CMK (cell line): Measurements from ENCODE around the gene ANO9.

Experiments
- DNase-seq: peaks from one replicate; pipeline ENCODE4 v3.0.0-alpha.2; 2010; ENCODE audit warnings: low read depth

Gene ANO9

DNA sequence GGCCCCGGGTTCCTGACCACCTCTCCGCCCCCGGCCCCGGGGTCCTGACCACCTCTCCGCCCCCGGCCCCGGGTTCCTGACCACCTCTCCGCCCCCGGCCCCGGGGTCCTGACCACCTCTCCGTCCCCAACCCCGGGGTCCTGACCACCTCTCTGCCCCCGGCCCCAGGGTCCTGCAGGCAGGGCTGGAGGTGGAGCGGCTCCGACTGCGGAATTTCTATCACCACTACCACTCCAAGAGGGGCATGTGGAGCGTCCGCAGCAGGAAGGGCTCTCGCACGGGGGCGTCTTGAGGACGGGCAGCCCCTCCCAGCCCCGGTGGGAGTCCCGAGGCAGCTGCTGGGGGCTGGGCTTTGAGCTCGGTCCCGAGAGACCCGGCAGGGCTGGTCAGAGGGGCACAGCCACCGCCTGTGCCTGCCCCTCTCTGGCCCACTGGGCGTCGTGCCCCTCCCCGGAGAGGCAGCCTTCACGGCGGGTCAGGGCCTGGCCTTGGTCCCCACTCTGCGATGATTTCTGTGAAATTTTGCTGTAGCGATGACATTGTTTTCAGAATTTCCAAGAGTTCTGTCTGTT, 60.2 kb downstream of the ANO9 start:
- no peak for DNase-seq

DNA sequence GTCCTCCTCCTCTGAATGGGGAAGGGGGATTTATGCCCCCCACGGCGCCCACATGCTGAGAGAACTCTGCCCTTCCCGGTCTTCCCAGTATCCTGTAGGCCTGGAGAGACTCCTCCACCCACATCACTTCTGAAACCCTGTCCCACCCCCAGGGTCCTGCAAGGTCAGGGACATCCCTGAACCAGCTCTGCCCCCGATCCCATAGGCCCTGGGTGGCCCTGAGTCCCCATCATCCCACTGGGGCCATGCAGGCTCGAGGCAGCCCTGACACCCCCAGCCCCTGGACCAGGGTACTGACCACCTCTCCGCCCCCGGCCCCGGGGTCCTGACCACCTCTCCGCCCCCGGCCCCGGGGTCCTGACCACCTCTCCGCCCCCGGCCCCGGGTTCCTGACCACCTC, 60.8 kb downstream of the ANO9 start:
- DNase-seq = no peak

DNA sequence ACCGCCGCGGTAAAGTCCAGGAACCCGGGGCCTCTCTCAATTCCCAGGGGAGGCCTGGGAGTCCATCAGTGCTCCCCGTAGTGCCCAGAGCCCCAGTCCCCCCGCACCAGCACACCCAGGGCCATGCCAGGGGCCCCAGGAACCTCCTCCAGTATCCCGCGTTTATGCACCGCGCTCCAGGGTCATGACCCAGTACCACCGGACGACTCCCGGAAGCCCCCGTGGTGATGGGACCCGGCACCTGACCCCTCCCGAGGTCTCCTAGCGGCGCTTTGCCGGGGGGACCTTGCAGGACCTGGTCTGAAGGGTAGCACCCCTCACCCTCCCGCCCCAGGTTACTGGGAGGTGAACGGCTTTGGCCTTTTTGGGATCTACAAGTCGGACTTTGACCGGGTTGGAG, 61.3 kb downstream of the ANO9 start:
- no peak for DNase-seq

DNA sequence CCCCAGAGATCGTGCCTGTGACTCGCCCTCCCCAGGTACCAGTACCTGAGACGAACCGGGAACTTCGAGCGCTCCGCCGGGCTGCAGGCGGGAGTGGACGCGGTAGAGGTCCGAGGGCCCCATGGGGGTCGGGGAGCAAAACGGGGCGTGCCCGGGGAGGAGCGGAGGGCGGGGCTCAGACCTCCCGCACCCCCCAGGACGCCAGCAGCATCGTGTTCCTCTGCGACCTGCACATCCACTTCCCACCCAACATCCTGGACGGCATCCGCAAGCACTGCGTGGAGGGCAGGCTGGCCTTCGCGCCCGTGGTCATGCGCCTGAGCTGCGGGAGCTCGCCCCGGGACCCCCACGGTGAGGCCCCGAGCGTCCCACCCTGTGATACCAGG, 61.7 kb downstream of the ANO9 start:
- no peak for DNase-seq

DNA sequence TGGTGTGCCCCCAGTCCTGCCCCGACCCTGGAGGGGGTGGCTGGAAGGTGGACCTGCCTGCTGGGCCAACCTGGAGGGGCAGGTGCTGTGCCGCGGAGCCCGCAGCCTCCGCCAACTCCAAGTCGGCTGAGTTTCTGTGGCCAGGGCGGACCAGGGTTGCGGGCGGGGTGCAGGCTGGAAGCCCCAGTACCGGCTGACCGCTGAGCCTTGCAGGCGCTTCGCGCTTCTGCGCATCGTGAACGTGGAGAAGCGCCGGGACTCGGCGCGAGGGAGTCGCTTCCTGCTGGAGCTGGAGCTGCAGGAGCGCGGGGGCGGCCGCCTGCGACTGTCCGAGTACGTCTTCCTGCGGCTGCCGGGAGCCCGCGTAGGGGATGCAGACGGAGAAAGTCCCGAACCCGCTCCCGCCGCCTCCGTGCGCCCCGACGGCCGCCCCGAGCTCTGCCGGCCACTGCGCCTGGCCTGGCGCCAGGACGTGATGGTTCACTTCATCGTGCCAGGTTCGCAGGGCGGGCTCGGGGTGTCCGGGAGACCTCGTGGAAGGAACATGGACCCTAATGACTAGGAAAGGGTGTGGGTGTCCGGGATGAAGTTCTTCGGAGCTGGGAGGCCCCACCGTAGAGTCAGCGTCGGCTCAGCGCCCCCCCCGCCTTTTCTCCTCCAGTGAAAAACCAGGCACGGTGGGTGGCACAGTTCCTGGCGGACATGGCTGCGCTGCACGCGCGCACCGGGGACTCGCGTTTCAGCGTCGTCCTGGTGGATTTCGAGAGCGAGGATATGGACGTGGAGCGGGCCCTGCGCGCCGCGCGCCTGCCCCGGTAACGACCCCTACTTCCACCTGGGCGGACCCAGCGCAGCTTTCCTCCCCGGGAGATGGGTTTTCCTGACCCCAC, 62.4 kb downstream of the ANO9 start:
- no peak for DNase-seq

DNA sequence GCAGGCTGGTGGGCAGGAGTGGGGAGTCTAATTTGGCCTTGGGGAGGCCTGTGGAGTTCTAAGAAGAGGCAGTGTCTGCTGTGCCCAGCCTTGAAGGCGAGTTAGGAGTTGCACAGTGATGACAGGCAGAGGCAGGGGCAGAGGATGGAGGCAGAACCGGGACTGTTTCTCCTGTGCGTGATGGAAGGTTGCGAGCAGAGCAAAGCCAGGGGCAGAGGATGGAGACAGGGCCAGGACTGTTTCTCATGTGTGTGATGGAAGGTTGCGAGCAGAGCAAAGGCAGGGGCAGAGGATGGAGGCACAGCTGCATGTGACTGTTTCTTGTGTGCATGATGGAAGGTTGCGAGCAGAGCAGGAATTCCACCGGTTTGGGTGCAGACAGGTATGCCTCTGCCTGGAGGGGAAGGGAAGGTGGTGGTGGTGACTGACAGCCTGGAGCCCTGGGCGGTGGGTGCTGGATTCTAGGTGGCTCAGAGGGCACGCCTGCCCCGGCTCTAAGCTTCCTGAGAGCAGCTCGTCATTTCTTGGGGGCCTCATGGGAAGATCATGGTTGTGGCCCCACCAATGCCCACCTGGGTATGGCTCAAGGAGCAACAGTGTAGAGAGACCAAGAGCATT, 63.8 kb downstream of the ANO9 start:
- no peak for DNase-seq

DNA sequence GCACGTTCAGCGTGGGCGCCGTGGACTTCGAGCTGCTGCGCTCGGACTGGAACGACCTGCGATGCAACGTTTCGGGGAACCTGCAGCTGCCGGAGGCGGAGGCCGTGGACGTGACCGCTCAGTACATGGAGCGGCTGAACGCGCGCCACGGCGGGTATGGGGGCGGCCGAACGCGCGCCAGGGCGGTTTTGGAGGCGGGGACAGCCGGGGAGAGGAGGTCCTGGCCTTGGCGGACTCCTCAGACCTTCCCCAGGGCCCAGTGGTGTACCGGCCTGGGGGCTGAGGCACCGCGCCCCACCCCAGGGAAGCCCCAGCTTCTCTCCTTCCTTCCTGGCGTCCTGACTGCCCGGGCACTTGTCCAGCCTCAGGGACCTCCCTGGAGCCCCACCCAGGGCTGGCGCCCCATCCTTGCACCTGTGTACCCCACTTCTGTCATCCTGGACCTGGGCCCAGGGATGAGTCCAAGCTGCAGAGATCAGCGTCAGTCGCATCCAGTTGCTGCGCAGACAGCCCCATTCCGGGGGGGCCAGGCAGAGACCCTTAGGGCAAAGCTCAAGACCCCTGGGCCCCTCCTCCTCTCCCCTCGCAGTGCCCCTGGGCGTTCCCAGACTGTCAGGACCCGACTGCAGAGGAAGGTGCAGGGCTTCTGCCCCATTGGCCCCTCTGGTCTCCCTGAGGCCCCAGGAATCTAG, 64.5 kb downstream of the ANO9 start:
- DNase-seq = no peak

DNA sequence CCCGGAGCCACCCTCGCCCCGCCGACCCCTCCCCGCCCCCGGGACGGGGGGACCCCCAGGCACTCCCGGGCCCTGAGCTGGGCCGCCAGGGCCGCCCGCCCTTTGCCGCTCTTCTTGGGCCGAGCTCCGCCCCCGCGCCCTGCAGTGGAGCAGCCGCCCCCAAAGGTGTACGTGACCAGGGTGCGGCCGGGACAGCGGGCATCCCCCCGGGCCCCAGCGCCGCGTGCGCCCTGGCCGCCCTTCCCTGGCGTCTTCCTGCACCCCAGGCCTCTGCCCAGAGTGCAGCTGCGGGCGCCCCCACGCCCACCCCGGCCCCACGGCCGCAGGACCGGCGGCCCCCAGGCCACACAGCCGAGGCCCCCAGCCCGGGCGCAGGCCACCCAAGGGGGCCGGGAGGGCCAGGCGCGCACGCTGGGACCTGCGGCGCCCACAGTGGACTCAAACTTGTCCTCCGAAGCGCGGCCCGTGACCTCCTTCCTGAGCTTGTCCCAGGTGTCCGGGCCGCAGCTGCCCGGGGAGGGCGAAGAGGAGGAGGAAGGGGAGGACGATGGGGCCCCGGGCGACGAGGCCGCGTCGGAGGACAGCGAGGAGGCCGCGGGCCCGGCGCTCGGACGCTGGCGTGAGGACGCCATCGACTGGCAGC, 65.2 kb downstream of the ANO9 start:
- DNase-seq = no peak

DNA sequence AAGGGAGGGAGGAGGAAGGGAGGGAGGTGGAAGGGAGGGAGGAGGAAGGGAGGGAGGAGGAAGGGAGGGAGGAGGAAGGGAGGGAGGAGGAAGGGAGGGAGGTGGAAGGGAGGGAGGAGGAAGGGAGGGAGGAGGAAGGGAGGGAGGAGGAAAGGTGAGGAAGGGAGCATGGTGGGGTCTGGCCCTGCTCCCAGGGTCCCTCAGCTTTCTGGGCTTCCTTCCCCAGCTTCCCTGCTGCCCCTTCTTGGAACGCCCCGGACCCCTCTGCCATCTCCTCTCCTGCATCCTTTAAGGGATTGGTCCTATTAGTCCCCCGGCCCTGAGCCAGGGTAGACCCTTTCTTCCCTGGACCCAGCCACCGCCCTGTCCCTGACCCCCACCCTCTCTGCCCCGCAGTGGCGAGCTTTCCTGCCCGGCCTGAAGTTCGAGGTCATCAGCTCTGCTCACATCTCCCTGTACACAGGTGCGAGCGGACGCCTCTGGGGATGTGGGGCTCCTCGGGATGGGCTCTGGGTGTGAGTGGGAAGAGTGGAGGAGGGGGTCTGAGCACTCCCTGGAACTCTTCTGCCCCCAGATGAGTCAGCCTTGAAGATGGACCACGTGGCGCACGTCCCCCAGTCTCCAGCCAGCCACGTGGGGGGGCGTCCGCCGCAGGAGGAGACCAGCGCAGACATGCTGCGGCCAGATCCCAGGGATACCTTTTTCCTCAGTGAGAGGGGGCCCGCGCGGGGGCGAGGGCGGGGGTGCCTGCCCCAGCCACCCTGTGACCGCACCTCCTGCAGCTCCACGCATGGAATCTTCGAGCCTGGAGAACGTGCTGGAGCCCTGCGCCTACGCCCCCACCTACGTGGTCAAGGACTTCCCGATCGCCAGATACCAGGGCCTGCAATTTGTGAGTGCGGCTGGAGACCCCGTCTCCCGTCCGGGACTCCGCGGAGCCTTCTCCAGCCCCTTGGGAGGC, 66.5 kb downstream of the ANO9 start:
- no peak for DNase-seq

DNA sequence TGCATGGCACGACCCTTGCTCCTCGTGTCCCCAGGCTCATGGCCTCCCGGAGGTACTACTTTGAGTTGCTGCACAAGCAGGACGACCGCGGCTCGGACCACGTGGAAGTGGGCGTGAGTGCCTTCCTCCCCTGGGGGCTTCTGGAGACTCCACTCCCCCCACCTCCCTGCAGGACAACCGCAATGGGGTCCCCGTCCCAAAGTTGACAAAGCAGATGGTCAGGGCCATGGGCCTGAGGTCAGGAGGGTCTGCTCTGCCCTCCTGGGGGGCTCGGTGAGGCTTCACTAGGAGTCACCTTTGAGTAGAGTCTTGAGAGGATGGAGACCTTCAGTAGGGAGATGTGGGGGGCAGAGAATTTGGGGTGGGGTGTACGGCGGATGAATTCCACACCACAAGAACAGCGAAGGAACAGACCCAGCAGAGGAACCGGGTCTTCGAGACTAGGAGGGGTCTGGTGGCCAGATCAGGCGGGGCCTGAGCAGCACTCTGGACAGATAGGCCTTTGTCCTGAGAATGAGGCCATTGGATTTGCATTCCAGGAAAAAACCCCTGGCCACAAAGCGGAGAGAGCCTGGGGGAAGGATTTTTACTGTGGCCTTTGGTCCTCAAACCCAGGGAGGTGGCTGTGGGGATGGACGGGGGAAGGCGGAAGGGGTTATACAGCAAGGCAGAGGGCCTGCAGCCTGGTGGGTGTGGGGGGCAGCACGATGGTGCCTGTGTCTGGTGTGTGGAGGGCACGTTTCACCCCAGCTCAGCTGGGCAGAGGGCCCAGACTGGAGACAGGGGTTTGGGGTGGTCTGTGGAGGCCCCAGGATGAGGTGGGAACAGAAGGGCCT, 67.9 kb downstream of the ANO9 start:
- DNase-seq = no peak

DNA sequence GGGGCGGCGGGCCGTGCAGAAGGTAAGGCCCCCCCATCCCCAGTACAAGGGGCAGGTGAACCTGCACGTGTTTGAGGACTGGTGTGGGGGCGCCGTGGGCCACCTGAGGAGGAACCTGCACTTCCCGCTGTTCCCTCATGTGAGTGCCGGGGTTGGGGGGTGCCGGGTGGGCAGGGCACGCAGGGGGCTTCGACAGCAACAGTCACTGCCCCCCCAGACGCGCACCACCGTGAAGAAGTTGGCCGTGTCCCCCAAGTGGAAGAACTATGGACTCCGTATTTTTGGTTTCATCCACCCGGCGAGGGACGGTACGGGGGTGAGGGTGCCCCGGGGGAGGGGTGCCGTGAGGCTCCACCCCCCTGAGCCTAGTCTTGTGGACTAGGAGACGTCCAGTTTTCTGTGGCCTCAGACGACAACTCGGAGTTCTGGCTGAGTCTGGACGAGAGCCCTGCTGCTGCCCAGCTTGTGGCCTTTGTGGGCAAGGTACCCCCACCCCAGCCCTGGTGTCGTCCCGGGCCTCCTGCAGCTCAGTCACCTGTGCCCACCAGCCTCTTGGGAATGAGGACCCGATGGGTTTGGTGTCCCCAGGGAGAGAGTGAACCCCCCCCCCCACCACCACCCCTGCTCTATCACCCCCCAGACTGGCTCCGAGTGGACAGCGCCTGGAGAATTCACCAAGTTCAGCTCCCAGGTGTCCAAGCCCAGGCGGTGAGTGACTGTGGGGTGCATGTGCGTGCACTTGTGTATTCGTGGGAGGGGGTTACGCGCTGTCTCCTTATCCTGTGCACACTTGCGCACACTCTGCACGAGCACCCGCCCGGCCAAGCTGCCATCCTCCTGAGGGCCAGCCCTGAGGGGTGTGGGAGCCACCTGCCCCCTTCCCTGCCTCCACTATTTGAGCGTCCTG, 68.7 kb downstream of the ANO9 start:
- DNase-seq = no peak

DNA sequence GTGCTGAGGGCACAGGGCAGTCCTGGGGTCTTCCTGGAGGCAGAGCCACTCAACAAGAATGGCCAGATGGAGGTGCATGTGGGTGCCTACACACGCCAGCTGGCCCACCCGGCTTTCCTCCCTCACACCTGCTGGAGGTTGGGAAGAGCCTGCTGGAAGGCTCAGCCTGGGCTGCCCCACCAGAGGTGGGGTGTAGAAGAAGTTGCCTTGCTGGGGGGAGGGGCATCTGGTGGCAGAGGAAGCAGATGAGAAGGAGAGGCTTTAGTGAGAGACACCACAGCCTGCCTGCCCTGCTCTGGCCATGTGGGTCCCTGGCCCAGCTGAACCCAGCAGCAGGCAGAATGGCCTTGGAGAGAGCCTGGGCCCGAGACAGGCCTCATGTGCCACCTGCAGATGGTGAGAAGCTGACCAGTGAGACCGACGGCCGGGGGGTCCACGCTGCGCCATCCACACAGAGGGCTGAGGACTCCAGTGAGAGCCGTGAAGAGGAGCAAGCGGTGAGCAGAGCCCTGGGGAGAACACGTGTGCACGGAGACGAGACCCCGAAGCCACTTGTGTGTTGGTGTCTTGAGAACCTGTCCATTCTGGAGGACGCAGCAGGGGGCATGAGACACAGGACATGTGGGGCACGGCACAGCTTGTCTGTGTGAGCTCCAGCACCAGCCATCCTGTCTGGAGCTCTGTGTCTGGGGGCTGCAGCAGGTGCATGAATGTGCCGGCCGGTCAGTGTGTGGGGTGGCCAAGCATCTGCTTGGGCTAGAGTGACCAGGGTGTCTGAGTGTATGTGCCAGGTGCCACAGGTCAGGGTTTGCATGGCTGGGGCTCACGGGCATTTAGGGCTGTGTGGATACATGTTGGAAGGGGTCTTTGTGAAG, 69.9 kb downstream of the ANO9 start:
- DNase-seq = no peak

DNA sequence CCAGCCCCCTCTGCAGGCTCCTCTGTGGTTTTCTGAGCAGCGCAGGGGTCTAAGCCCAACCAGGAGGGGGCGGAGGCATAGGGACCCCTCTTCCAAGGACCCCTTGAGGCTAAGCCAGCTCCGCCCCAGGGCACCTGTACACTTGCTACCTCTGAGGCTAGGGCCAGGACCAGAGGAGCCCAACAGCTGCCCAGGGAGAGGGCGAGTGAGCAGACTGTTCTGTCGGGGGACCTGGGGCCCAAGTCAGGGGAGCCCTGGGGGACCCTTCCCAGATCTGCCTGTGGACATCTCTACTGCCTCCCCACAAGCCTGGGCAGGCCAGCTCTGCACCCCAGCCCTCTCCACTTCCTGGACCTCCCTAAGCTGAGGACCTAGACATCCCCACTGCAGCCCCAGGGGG, 70.8 kb downstream of the ANO9 start:
- no peak for DNase-seq

DNA sequence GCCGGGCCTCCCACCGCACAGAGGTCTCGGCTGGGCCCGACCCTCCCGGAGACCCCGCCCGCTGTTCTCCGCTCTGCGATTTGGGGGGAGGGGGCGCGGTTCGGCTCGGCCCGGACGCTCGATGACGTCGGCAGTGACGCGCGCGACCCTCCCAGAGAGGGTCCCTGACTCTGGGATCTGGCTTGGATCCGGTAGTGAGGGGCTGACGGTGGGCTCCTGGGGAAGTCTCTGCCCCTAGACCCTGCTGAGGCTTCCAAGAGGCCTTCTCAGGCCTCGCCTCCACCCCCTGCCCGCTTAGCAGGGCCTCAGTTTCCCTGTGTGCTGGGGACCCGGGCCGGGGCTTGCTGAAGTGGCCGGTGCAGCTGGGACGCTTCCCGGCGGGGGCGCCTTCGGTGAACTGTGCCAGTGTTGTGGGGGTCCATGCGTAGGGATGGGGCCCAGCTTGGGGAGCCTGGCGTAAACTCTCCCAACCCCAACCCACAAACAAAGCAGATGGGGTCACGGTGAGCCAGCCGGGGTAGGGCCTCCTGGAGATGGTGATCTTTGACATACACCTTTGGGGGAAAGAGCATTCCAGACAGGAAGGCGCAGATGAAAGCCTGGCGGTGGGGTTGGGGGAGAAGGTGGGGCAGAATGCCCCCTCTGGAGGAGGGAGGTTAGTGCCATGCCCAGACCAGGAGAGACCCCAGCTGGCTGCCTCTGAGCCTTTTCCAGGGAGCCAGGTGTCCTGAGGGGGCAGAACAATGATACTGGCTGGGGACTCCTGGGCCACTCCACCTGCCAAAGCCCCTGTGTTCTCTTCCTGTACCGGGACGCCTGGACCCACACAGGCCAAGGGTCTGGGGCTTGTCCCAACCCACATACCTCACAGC, 71.5 kb downstream of the ANO9 start:
- DNase-seq = no peak

DNA sequence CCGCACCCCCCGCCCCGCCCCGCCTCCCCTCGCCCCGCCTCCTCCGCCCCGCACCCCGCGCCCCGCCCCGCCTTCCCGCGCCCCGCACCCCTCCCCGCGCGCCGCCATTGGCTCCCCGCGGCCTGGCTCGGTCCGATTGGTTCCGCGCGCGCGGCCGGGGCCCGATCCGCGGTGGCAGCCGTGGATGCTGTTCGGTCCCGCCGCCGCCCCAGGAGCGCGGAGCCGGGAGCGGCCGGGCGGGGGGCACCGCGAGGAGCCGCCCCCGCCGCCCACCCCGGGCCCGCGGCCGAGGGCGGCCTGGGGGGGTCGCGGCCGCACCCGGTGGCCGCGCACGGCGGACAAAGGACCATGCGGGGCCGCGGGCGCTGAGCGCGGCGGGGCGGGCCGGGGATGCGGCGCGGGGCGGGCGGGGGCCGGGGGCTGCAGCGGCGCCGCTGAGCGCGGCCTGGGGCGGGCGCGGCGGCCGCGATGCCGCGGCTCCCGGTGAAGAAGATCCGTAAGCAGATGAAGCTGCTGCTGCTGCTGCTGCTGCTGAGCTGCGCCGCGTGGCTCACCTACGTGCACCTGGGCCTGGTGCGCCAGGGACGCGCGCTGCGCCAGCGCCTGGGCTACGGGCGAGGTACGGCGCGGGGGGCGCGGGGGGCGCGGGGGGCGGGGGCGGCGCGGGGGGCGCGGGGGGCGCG, 72.3 kb downstream of the ANO9 start, which contains the start of gene B4GALNT4:
Gene B4GALNT4, plus strand, starts transcription at position 164 of the 683 bp plus-strand sequence. Its CDS starts 305 bp downstream, at position 469.
- DNase-seq = no peak
